Ishikawa (cell line): Measurements from ENCODE around the gene CLMN.

Experiments used
- CEBPB ChIP-seq: IDR thresholded peaks from 2 replicates; pipeline ENCODE4 v1.6.1; 2012
- EGR1 ChIP-seq: IDR thresholded peaks from 2 replicates; pipeline ENCODE4 v1.6.1; 2012
- EP300 ChIP-seq: IDR thresholded peaks from 2 replicates; pipeline ENCODE4 v1.6.1; 2012; ENCODE audit warnings: borderline replicate concordance
- MAX ChIP-seq: IDR thresholded peaks from 2 replicates; pipeline ENCODE4 v1.6.1; 2012
- NFIC ChIP-seq: IDR thresholded peaks from 2 replicates; pipeline ENCODE4 v1.6.1; 2012
- RAD21 ChIP-seq: IDR thresholded peaks from 2 replicates; pipeline ENCODE4 v1.6.1; 2012; ENCODE audit warnings: low read depth
- REST ChIP-seq: IDR thresholded peaks from 2 replicates; pipeline ENCODE4 v1.6.1; 2012; ENCODE audit warnings: low read depth, mild to moderate bottlenecking
- TAF1 ChIP-seq: IDR thresholded peaks from 2 replicates; pipeline ENCODE4 v1.6.1; 2012; ENCODE audit warnings: low read depth, mild to moderate bottlenecking
- TEAD4 ChIP-seq: IDR thresholded peaks from 2 replicates; pipeline ENCODE4 v1.6.1; 2012
- USF1 ChIP-seq: IDR thresholded peaks from 2 replicates; pipeline ENCODE4 v1.6.1; 2012

- TF ChIP-seq TEAD4 (no peak), NFIC (no peak), REST (no peak), USF1 (no peak), CEBPB (no peak), EGR1 (no peak), RAD21 (no peak), EP300 (no peak), MAX (no peak), TAF1 (no peak)
Observed at GRCh38 chr14:95289323-95290010, 30.2 kb downstream of the CLMN start.
